PC-3 (cell line): ENCODE measurements around the gene PALD1.

ENCODE experiments used
- EZH2 ChIP-seq: fragments of 300-600 bp; sonication (generic); IDR thresholded peaks from one replicate; pipeline ENCODE4 v1.6.1; 2017; ENCODE audit warnings: antibody characterized with exemption, mild to moderate bottlenecking, low read length; ENCODE audit not compliant: unreplicated experiment
- EZH2phosphoT487 ChIP-seq: fragments of 300-600 bp; sonication (generic); IDR thresholded peaks from 2 replicates; pipeline ENCODE4 v1.6.1; 2018; ENCODE audit warnings: mild to moderate bottlenecking, antibody characterized with exemption, low read length, borderline replicate concordance
- TF ChIP-seq, protein P1 (sequence below): fragments of 300-600 bp; sonication (generic); conservative IDR thresholded peaks from 2 replicates; pipeline ENCODE4 v1.5.1; 2017; ENCODE audit warnings: antibody characterized with exemption, low read depth, mild to moderate bottlenecking, low read length

DNA sequence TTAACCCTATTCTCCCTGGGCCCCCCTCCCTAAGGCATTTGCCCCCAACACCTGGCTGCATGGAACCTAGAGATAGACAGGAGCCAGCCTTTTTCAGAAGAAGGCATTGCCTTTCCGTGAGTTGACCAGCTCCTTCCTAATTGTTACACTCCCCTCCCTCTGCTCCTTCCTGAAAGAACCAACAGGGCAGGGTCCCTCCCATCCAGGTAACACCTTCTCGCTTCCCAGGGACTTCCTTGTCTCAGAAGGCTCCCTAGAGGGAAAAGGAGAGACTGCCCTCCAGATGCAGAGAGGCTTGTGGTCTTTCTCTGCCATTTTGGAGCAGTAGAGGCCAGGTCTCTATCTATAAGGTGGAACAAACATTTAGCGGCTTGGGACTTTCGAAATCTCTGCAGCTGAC, 31.9 kb downstream of the PALD1 start:
- TF ChIP-seq, protein P1, sequence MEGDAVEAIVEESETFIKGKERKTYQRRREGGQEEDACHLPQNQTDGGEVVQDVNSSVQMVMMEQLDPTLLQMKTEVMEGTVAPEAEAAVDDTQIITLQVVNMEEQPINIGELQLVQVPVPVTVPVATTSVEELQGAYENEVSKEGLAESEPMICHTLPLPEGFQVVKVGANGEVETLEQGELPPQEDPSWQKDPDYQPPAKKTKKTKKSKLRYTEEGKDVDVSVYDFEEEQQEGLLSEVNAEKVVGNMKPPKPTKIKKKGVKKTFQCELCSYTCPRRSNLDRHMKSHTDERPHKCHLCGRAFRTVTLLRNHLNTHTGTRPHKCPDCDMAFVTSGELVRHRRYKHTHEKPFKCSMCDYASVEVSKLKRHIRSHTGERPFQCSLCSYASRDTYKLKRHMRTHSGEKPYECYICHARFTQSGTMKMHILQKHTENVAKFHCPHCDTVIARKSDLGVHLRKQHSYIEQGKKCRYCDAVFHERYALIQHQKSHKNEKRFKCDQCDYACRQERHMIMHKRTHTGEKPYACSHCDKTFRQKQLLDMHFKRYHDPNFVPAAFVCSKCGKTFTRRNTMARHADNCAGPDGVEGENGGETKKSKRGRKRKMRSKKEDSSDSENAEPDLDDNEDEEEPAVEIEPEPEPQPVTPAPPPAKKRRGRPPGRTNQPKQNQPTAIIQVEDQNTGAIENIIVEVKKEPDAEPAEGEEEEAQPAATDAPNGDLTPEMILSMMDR: no peak
- no peak for TF ChIP-seq EZH2phosphoT487
- no peak for TF ChIP-seq EZH2
